ENCODE results near the gene MACROD1. TPM values are rescaled to one million over a fixed set of nuclear protein-coding genes. Genes with fewer than 3 reads are reported as not detected.

Gene MACROD1
- total and polyA plus RNA-seq, 2 experiments from 2014 or later: 21.2 to 29.8 TPM

DNA sequence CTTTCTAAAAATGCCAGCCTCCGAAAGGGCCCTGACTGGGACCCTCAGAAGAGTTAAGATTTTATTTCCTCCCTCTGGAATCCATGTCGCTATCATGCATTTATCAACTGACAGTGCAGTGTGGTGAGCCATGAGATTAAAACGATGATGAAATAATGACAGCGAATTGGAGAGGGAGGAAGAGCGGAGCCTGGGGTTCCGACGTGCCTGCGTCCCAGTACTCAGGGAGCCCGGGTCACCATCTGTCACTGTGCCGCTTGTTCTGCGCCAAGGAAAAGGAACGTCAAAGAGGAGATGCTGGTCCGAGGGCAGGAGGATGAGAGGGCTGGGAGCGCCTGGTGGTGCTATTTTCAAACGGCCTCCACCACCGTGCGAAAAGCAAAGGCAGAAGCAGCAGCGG, 46.2 kb downstream of the MACROD1 start:
- WGBS (ENCODE audit: low lambda C conversion rate, missing lambda C conversion rate): 95% methylated on average over 18 of the region's 18 CpGs
- H3K9me2 ChIP-seq (replicated peaks; ENCODE audit: insufficient read depth): no peaks in the 10 kb centered on the region
- TF ChIP-seq EZH2phosphoT487 (IDR thresholded peaks at IDR 0.05; ENCODE audit: low read depth, severe bottlenecking, unreplicated experiment) (no peak), EZH2 (IDR thresholded peaks at IDR 0.05; ENCODE audit: borderline replicate concordance) (no peak)
- TF ChIP-seq, protein P1, sequence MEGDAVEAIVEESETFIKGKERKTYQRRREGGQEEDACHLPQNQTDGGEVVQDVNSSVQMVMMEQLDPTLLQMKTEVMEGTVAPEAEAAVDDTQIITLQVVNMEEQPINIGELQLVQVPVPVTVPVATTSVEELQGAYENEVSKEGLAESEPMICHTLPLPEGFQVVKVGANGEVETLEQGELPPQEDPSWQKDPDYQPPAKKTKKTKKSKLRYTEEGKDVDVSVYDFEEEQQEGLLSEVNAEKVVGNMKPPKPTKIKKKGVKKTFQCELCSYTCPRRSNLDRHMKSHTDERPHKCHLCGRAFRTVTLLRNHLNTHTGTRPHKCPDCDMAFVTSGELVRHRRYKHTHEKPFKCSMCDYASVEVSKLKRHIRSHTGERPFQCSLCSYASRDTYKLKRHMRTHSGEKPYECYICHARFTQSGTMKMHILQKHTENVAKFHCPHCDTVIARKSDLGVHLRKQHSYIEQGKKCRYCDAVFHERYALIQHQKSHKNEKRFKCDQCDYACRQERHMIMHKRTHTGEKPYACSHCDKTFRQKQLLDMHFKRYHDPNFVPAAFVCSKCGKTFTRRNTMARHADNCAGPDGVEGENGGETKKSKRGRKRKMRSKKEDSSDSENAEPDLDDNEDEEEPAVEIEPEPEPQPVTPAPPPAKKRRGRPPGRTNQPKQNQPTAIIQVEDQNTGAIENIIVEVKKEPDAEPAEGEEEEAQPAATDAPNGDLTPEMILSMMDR (IDR thresholded peaks at IDR 0.05; ENCODE audit: poor library complexity): no peak

DNA sequence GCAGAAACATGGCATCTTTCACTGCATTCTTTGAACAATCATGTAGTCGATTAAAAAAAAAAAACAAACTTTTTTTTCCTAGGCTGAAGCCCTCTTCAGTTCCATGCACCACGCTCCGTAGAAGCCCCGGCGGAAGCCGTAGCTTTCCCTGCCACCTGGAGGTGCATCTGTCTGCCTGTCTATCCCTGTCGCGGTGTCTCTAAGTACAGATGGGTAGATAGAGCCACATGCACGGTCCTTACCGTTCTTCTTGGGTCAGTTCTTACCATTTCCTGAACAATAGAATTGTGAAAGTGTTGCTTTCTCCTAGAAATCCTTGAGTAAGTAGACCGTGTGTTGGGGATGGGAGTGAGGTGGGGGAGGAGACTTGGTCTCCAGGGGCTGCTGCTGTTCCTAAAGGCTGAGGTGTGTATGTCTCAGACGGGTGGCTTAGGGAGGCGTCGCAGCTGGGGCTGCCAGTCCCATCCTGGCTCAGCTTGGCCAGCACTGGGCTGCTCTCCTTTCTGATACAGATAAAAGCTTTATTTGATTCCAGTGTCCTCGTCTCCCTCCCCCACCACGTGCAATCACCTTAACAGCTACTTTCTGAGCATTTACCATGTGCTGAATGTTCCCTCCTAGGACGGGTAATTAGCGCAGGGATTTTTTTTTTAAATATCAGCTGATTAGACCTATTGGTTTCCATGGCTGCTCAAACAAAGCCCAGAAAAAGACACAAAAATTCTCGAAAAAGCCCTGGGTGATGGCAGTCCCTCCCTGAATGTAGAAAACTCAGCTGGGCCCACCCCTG, 46.8 kb downstream of the MACROD1 start:
- Histone ChIP-seq H3K4me3 (no peak overlapping the region), H3K27me3 (no peaks in the 10 kb centered on the region), H3K27ac (no peak overlapping the region), H3K4me1 (ENCODE audit: insufficient read depth) (no peaks in the 10 kb centered on the region), H3K4me2 (no peak overlapping the region), H4K20me1 (ENCODE audit: insufficient read depth, poor library complexity, severe bottlenecking) (no peaks in the 10 kb centered on the region), H3K9me3 (ENCODE audit: low read depth) (no peaks in the 10 kb centered on the region), H2AFZ (no peak overlapping the region), H3K79me2 (no peaks in the 10 kb centered on the region), H3K36me3 (replicated peaks; ENCODE audit: insufficient read depth, low read depth) (no peaks in the 10 kb centered on the region), H3K9me2 (replicated peaks; ENCODE audit: insufficient read depth) (no peaks in the 10 kb centered on the region)
- TF ChIP-seq EZH2phosphoT487 (IDR thresholded peaks at IDR 0.05; ENCODE audit: low read depth, severe bottlenecking, unreplicated experiment) (no peak), EZH2 (IDR thresholded peaks at IDR 0.05; ENCODE audit: borderline replicate concordance) (no peak)
- TF ChIP-seq, protein P1 (IDR thresholded peaks at IDR 0.05; ENCODE audit: poor library complexity): no peak
- WGBS (ENCODE audit: low lambda C conversion rate, missing lambda C conversion rate): 77% methylated on average over 19 of the region's 19 CpGs
- DNase-seq (ENCODE audit: low spot score): no peak

More for the DNA sequence above, 46.2 kb downstream of the MACROD1 start:
- Histone ChIP-seq H3K27me3 (no peaks in the 10 kb centered on the region), H3K36me3 (replicated peaks; ENCODE audit: insufficient read depth, low read depth) (no peaks in the 10 kb centered on the region), H3K4me1 (ENCODE audit: insufficient read depth) (no peaks in the 10 kb centered on the region), H3K9me3 (ENCODE audit: low read depth) (no peaks in the 10 kb centered on the region), H2AFZ (no peak overlapping the region), H3K4me3 (no peak overlapping the region), H3K27ac (no peak overlapping the region), H3K4me2 (no peak overlapping the region), H3K79me2 (no peaks in the 10 kb centered on the region), H4K20me1 (ENCODE audit: insufficient read depth, poor library complexity, severe bottlenecking) (no peaks in the 10 kb centered on the region)
- DNase-seq (ENCODE audit: low spot score): no peak

DNA sequence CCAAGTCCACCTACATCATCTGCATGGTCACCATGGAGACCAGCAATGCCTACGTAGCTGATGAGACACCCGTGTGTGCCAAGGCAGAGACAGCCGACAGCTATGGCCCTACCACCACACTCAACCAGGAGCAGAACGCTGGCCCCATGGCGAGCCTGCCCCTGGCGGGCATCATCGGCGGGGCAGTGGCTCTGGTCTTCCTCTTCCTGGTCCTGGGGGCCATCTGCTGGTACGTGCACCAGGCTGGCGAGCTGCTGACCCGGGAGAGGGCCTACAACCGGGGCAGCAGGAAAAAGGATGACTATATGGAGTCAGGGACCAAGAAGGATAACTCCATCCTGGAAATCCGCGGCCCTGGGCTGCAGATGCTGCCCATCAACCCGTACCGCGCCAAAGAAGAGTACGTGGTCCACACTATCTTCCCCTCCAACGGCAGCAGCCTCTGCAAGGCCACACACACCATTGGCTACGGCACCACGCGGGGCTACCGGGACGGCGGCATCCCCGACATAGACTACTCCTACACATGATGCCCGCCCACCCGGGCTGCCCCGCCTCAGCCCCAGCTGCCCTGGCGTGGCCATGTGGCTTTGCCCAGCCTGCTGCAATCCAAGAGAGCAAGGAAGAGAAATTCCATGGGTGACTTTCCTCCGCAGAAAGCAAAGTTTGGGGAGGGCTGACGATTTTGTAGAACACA, 48.0 kb downstream of the MACROD1 start:
- Histone ChIP-seq H4K20me1 (ENCODE audit: insufficient read depth, poor library complexity, severe bottlenecking) (no peaks in the 10 kb centered on the region), H3K4me2 (no peak overlapping the region), H3K4me3 (no peak overlapping the region), H3K27me3 (no peaks in the 10 kb centered on the region), H3K36me3 (replicated peaks; ENCODE audit: insufficient read depth, low read depth) (no peaks in the 10 kb centered on the region), H3K9me3 (ENCODE audit: low read depth) (no peaks in the 10 kb centered on the region), H3K4me1 (ENCODE audit: insufficient read depth) (no peaks in the 10 kb centered on the region), H3K27ac (no peak overlapping the region), H2AFZ (no peak overlapping the region), H3K9me2 (replicated peaks; ENCODE audit: insufficient read depth) (no peaks in the 10 kb centered on the region), H3K79me2 (no peaks in the 10 kb centered on the region)
- 99% methylated on average over 20 of the region's 32 CpGs for WGBS (ENCODE audit: low lambda C conversion rate, missing lambda C conversion rate)
- DNase-seq (ENCODE audit: low spot score): no peak
- TF ChIP-seq, protein P1 (IDR thresholded peaks at IDR 0.05; ENCODE audit: poor library complexity): no peak
- TF ChIP-seq EZH2 (IDR thresholded peaks at IDR 0.05; ENCODE audit: borderline replicate concordance): no peak
- TF ChIP-seq EZH2phosphoT487 (IDR thresholded peaks at IDR 0.05; ENCODE audit: low read depth, severe bottlenecking, unreplicated experiment): no peak

All from hepatocyte (in vitro differentiated cells).